ENCODE data around the gene H6PD.

H6PD gene

GRCh38 chr1:9234223-9235095 is at the start of gene H6PD:
Gene H6PD, plus strand, starts transcription at chr1:9234774. Its CDS starts 10,161 bp downstream, at chr1:9244935.
- peak; percentile 41 to 49 for DNase-seq (ENCODE audit: low read depth in 2 of 2)

GRCh38 chr1:9186082-9186859 is 48.3 kb upstream of the H6PD start:
- no peak for DNase-seq (ENCODE audit: low read depth in 2 of 2)

- DNase-seq (ENCODE audit: low read depth in 2 of 2) = no peak
Measured at GRCh38 chr1:9187004-9187403, 47.6 kb upstream of the H6PD start.

- no peak for DNase-seq (ENCODE audit: low read depth in 2 of 2)
Measured at GRCh38 chr1:9190234-9190633, 44.3 kb upstream of the H6PD start.

GRCh38 chr1:9191231-9191630 is 43.3 kb upstream of the H6PD start:
- DNase-seq (ENCODE audit: low read depth in 2 of 2) = no peak

GRCh38 chr1:9192578-9193232 is 41.9 kb upstream of the H6PD start:
- no peak for DNase-seq (ENCODE audit: low read depth in 2 of 2)

- no peak for DNase-seq (ENCODE audit: low read depth in 2 of 2)
Measured at GRCh38 chr1:9193233-9193625, 41.3 kb upstream of the H6PD start.

GRCh38 chr1:9194024-9194423 is 40.5 kb upstream of the H6PD start:
- DNase-seq (ENCODE audit: low read depth in 2 of 2) = no peak

GRCh38 chr1:9195651-9196050 is 38.9 kb upstream of the H6PD start:
- DNase-seq (ENCODE audit: low read depth in 2 of 2) = no peak

- peak; percentile 49 to 61 for DNase-seq (ENCODE audit: low read depth in 2 of 2)
Measured at GRCh38 chr1:9196129-9197040, 38.2 kb upstream of the H6PD start.

- DNase-seq (ENCODE audit: low read depth in 2 of 2) = no peak
Measured at GRCh38 chr1:9197186-9198099, 37.1 kb upstream of the H6PD start.

GRCh38 chr1:9198538-9199361 is 35.8 kb upstream of the H6PD start:
- DNase-seq (ENCODE audit: low read depth in 2 of 2) = no peak

- DNase-seq (ENCODE audit: low read depth in 2 of 2) = no peak
Measured at GRCh38 chr1:9200441-9200840, 34.1 kb upstream of the H6PD start.

- no peak for DNase-seq (ENCODE audit: low read depth in 2 of 2)
Measured at GRCh38 chr1:9201401-9202239, 33.0 kb upstream of the H6PD start.

GRCh38 chr1:9202240-9202870 is 32.2 kb upstream of the H6PD start:
- DNase-seq (ENCODE audit: low read depth in 2 of 2) = no peak

GRCh38 chr1:9203511-9203982 is 31.0 kb upstream of the H6PD start:
- DNase-seq (ENCODE audit: low read depth in 2 of 2) = no peak

- no peak for DNase-seq (ENCODE audit: low read depth in 2 of 2)
Measured at GRCh38 chr1:9204156-9204720, 30.3 kb upstream of the H6PD start.

All from activated CD4-positive, alpha-beta T cell treated with anti-CD3 and anti-CD28 coated beads for 24 hours (primary cell).